Stomach (tissue), 4 donors: ENCODE data around the gene TENM4.

Experiments used
- CTCF ChIP-seq, 7 experiments: fragments of 450-650 bp in 4 of 7; fragments of 200-600 bp in 3 of 7; sonication (generic) in 3 of 7; IDR thresholded peaks; one replicate each; pipeline ENCODE4 v1.5.1; 2016 to 2019; ENCODE audit warnings: antibody characterized with exemption in 7 of 7, control low read depth in 2 of 7, mild to moderate bottlenecking in 1 of 7
- POLR2AphosphoS5 ChIP-seq, 3 donors: sonication (generic); formaldehyde crosslinking; IDR thresholded peaks; one replicate each; pipeline ENCODE4 v1.6.1; 2016; ENCODE audit warnings: antibody characterized with exemption in 3 of 3

GRCh38 chr11:79007771-79008402, 432.9 kb downstream of the TENM4 start:
- no peak for TF ChIP-seq CTCF (IDR thresholded peaks at IDR 0.05)
- TF ChIP-seq POLR2AphosphoS5 (IDR thresholded peaks at IDR 0.05) = no peak
